GM19463 (cell line): ENCODE results near the gene DCK.

Source experiments
- ATAC-seq: cut with Tn5 transposase; IDR thresholded peaks from one replicate; pipeline ENCODE4 v1.9.1; 2021; ENCODE audit warnings: mild to moderate bottlenecking, moderate library complexity; ENCODE audit not compliant: unreplicated experiment

The DCK gene

DNA sequence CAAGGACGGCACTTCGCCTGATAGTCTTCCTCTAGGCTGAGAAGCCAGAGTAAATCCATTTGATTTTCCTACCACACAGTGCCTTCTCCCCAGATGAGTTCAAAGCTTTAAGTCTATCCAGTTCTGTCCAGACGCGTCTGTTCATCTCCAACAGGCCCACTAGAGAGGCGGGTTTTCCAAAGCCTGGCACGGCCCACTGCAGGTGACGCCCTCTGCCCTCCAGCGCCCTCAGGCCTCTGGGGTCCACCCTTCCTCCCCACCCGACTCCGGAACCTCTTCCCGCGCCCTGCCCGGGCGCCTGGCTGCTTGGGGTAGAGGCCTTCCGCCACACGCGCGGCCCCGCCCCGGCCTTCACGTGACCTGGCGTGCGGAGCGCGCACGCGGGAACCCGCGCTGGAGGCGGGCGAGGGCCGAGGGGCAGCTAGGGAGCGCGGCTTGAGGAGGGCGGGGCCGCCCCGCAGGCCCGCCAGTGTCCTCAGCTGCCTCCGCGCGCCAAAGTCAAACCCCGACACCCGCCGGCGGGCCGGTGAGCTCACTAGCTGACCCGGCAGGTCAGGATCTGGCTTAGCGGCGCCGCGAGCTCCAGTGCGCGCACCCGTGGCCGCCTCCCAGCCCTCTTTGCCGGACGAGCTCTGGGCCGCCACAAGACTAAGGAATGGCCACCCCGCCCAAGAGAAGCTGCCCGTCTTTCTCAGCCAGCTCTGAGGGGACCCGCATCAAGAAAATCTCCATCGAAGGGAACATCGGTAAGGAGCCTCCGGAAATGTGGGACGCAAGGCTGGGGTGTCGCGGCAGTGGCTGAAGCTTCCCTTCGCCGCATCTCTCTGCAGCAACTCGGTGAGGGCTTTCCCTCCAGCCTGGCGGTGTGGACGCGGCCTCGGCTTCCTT lies at the start of gene DCK:
Gene DCK, plus strand, starts transcription at position 469 of the 888 bp plus-strand sequence. Its CDS starts 187 bp downstream, at position 656.
- peak; percentile 78 for ATAC-seq

DNA sequence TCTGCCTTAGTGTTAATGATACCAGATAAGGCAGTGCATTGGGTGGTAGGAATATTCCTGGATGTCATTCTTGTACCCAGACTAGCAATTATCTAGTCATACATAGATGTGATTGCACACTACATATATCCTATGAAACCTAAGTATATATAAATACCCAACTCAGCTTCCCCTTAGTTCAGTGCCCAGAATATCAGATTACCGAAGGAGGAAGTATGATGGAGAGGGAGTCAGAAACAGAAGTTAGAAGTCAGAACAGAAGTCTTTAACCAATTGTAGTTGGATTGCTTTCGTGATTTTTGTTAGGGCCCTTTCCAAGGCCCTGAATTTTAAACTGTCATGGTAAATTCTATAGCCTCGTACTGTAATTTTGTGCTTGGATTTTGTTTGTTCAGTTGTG lies 48.4 kb upstream of the DCK start:
- ATAC-seq = peak; percentile 32

GRCh38 chr4:70945452-70946055 lies 47.9 kb upstream of the DCK start:
- ATAC-seq = no peak

- ATAC-seq = no peak
Observed at GRCh38 chr4:70946939-70947338, 46.5 kb upstream of the DCK start.

DNA sequence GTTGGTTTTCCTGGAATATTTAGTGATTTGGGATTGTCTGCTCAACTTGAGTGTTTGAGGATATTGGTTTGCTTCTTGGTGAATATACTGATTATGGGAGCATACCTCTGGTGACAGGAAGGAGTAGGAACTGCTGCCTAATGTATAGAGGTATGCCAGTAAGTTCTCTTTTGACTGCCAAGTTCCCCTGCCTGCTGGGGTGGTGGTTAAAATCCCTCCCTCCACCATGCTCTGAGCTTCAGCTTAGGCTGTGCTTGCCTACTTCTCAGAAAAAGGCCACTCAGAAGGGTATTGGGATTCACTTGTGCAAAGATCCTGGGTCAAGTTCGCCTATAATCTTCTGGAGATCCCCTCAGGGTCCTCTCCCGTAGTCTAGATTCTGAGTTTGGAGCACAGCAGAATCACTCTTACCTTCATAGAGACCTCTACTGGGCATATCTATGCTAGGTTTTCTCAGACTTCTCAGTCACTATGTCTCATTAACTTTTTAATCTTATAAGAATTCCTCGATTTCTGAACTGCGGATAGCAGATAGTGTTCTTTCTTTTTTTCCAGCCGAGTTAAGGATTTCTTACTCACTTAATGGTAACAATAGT lies 44.7 kb upstream of the DCK start:
- ATAC-seq = peak; percentile 67

DNA sequence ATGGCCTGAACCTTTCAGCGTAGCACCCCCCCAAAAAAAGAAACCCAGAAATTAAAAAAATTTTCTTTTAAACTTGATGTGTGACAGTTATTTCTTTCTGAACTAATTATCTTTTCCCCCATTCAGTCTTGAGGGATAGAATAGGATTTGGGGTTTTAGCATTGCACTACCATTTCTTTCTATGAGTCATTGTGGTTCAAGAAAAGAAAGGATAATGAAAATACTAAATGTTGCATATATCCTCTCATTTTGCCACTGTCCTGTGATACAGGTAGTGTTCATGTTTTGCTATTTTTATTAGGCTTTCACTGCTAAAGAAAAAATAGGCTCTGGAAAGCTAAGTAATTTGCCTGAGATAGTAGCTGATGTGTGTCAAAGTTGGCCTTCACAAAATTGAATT lies 39.4 kb upstream of the DCK start:
- no peak for ATAC-seq

GRCh38 chr4:70956549-70957210 lies 36.8 kb upstream of the DCK start:
- ATAC-seq = no peak

- ATAC-seq = no peak
Observed at GRCh38 chr4:70958681-70959080, 34.8 kb upstream of the DCK start.

- no peak for ATAC-seq
Observed at GRCh38 chr4:70969076-70969475, 24.4 kb upstream of the DCK start.

- no peak for ATAC-seq
Observed at GRCh38 chr4:70976252-70976651, 17.2 kb upstream of the DCK start.

DNA sequence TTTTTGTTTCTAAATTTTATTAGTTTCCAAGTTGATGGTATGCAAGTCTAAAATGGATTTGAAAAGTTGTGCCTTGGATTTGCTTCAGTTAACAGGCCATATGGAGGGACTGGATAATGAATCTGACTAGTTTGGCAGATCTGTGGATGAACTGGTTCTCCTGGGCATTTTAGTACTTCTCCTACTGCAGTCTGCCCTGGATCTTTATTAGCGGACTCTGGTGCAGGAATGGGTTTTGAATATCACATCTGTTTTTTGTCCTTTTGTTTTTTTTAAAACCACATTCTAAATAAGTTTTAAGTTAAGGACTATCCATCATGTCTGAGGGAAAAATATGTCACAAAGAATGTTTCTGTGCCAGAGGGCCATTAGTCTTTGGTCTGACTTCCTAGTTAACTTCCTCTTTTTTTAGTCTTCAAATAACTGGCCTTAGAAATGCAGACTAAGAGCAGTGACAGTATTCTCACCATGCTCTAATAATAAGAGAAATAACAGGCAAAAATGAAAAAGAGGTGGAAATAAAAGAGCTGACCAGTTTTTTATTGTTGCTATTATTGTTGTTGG lies 13.9 kb upstream of the DCK start:
- peak; percentile 72 for ATAC-seq

DNA sequence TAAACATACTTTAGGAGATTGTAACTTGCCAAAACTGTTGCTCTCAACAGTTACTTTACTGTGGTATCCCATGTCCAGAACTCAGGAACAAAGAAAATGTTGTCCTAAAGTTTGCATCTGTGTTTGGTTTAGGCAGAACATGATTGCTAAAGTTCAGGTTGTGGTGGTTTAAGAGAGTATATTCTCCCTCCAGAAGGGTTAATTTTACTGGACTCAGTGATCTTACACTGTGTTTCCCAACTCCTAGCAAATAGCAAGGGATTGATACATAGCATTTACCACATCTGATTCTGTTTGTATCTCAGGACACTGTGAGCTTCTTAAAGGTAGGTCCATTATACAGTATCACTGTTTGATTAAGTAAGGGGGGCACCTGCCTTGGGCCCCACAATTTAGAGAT lies 13.3 kb upstream of the DCK start:
- no peak for ATAC-seq

GRCh38 chr4:70984106-70984505 lies 9.3 kb upstream of the DCK start:
- ATAC-seq = no peak

DNA sequence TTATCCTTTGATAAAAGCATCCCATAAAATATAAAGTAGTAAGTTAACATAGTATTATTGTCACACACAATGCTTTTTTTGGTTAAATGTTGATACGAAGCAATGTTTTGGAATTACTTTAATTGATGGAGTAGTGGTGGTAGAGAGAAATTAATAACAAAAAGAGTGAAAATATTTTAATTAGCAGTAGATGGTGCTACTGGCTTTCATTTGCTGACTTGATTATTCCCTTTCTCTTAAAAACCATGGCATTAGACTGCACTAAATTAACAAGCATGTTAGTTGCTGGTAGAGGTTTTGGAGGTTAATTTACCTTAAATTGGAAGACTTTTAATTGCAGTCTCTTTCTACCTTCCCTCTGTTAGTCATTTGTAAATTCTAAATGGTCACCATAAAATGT lies 8.9 kb upstream of the DCK start:
- ATAC-seq = no peak

GRCh38 chr4:70991596-70991995 lies 1.9 kb upstream of the DCK start:
- ATAC-seq = no peak

GRCh38 chr4:70992391-70992881 lies 1.0 kb upstream of the DCK start:
- no peak for ATAC-seq

DNA sequence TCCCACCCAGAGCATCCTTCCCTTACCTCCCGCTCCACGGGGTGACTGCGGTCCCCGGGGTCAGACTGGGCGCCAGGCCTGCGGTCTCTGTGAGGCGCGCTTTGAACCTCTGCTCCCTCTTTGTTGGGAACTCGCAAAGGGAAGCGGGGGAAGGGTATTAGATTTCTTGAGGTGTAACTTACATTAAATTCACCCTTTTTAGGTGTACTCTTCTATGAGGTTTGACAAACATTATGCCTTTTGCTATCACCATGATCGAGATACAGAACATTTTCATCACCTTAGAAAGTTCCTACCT lies 569 bp downstream of the DCK start:
- ATAC-seq = no peak

GRCh38 chr4:70994387-70995099 lies 1.1 kb downstream of the DCK start:
- peak; percentile 18 for ATAC-seq

- ATAC-seq = no peak
Observed at GRCh38 chr4:70996018-70996360, 2.5 kb downstream of the DCK start.

DNA sequence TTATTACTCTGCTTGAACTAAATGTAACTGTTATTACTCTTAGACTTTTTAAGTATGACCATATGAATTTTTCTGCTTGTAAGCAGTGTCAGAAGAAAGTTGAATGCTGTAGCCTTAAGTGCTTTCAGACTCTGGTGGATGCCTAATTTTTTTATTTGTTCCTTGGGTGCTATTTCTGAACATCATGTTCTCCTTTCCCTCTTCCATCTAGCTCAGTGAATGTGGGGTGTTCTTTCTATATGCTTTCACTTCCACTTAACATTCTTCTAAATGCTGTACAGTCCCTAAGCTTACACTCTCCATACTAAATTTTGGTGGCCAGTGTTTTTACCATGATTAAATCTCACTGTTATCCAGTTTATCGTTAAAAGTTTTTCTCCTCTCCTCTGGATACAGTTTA lies 3.6 kb downstream of the DCK start:
- no peak for ATAC-seq

DNA sequence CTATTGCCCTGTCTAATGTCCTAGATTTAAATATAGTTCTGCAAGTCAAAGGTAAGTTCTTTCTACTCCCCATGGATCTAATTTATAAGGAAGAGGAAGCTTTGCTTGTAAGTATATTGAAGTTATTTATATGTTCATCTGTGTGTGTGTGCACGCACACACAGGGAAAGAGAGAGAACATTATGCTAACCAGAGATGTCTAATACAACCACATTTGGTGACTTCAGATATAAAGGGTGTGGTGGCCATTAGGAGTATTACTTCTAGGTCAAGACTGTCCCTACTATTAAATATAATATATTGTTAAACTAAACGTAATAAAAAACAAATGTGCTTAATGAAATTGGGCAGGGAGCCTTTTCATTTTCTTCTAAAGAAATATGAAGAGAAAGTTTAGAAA lies 4.1 kb downstream of the DCK start:
- no peak for ATAC-seq
